ENCODE results near the gene SLC34A1. TPM values are rescaled to one million over a fixed set of nuclear protein-coding genes. Genes with fewer than 3 reads are reported as not detected.

The SLC34A1 gene
- total RNA-seq, 1 experiment from 2014 or later = not detected

- no peak for DNase-seq (ENCODE audit: low spot score)
- intact Hi-C loops (cut with micrococcal nuclease; ENCODE audit: unreplicated experiment) = no loop called here
- H3K36me3 ChIP-seq (ENCODE audit: insufficient read depth, low read length, poor library complexity, severe bottlenecking) = peaks cover 26% of the 10 kb centered on the region
- H3K4me1 ChIP-seq (ENCODE audit: insufficient read depth, low read length, poor library complexity, severe bottlenecking) = no peaks in the 10 kb centered on the region
- no TSS peak for BruUV-seq (replicated peaks)
- no peaks in the 10 kb centered on the region for H3K9me3 ChIP-seq (ENCODE audit: low read depth, low read length, poor library complexity, severe bottlenecking)
- H3K27me3 ChIP-seq (replicated peaks; ENCODE audit: insufficient read depth, low read depth, low read length, poor library complexity) = no peaks in the 10 kb centered on the region
- CTCF ChIA-PET = no interaction called here
- H3K4me3 ChIP-seq (ENCODE audit: low read depth, low read length, poor library complexity, severe bottlenecking) = no peak overlapping the region
- POLR2A ChIA-PET (ENCODE audit: low non-redundant PET) = no interaction called here
- TF ChIP-seq CTCF (conservative IDR thresholded peaks at IDR 0.05; ENCODE audit: low read depth, low read length) (no peak), EZH2 (IDR thresholded peaks at IDR 0.05; ENCODE audit: borderline replicate concordance, low read depth, low read length, poor library complexity, severe bottlenecking) (no peak)
- H3K27ac ChIP-seq (ENCODE audit: low read depth, low read length, poor library complexity, severe bottlenecking) = no peak overlapping the region
These were observed 50.2 kb downstream of the SLC34A1 start for GRCh38 chr5:177434437-177434836.

- no peaks in the 10 kb centered on the region for H3K4me1 ChIP-seq (ENCODE audit: insufficient read depth, low read length, poor library complexity, severe bottlenecking)
- ChIA-PET POLR2A (ENCODE audit: low non-redundant PET) (no interaction called here), CTCF (no interaction called here)
- H3K27ac ChIP-seq (ENCODE audit: low read depth, low read length, poor library complexity, severe bottlenecking) = no peak overlapping the region
- H3K36me3 ChIP-seq (ENCODE audit: insufficient read depth, low read length, poor library complexity, severe bottlenecking) = peaks cover 26% of the 10 kb centered on the region
- no peaks in the 10 kb centered on the region for H3K27me3 ChIP-seq (replicated peaks; ENCODE audit: insufficient read depth, low read depth, low read length, poor library complexity)
- no peak for TF ChIP-seq EZH2 (IDR thresholded peaks at IDR 0.05; ENCODE audit: borderline replicate concordance, low read depth, low read length, poor library complexity, severe bottlenecking)
- no peak for TF ChIP-seq CTCF (conservative IDR thresholded peaks at IDR 0.05; ENCODE audit: low read depth, low read length)
- no peaks in the 10 kb centered on the region for H3K9me3 ChIP-seq (ENCODE audit: low read depth, low read length, poor library complexity, severe bottlenecking)
- no TSS peak for BruUV-seq (replicated peaks)
- no peak for DNase-seq (ENCODE audit: low spot score)
- intact Hi-C loops (cut with micrococcal nuclease; ENCODE audit: unreplicated experiment) = no loop called here
- H3K4me3 ChIP-seq (ENCODE audit: low read depth, low read length, poor library complexity, severe bottlenecking) = no peak overlapping the region
These were observed 50.9 kb downstream of the SLC34A1 start for GRCh38 chr5:177434942-177435738.

DNA sequence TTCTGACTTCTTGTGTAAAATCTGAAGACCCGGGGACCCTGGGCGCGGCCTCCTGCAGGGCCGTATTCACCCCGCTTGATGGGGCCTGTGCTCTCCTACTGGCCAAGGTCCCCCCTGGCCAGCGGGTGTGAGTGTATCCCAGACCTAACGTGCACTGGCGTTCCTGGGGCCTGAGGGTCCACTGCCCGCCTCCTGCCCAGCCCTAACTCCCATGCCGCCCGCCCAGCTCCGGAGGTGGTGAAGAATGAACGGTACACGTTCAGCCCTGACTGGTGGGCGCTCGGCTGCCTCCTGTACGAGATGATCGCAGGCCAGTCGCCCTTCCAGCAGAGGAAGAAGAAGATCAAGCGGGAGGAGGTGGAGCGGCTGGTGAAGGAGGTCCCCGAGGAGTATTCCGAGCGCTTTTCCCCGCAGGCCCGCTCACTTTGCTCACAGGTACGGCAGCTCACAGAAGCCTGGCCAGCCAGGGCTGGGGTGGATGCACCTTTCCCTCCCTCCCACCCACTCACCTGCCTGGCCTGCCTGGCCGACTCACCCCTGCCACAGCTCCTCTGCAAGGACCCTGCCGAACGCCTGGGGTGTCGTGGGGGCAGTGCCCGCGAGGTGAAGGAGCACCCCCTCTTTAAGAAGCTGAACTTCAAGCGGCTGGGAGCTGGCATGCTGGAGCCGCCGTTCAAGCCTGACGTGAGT, 51.8 kb downstream of the SLC34A1 start:
- TF ChIP-seq EZH2 (IDR thresholded peaks at IDR 0.05; ENCODE audit: borderline replicate concordance, low read depth, low read length, poor library complexity, severe bottlenecking) = no peak
- no TSS peak for BruUV-seq (replicated peaks)
- no peaks in the 10 kb centered on the region for H3K4me1 ChIP-seq (ENCODE audit: insufficient read depth, low read length, poor library complexity, severe bottlenecking)
- H3K9me3 ChIP-seq (ENCODE audit: low read depth, low read length, poor library complexity, severe bottlenecking) = no peaks in the 10 kb centered on the region
- intact Hi-C loops (cut with micrococcal nuclease; ENCODE audit: unreplicated experiment) = no loop called here
- no peak overlapping the region for H3K27ac ChIP-seq (ENCODE audit: low read depth, low read length, poor library complexity, severe bottlenecking)
- peaks cover 26% of the 10 kb centered on the region for H3K36me3 ChIP-seq (ENCODE audit: insufficient read depth, low read length, poor library complexity, severe bottlenecking)
- POLR2A ChIA-PET (ENCODE audit: low non-redundant PET) = no interaction called here
- H3K27me3 ChIP-seq (replicated peaks; ENCODE audit: insufficient read depth, low read depth, low read length, poor library complexity) = no peaks in the 10 kb centered on the region
- H3K4me3 ChIP-seq (ENCODE audit: low read depth, low read length, poor library complexity, severe bottlenecking) = no peak overlapping the region
- no peak for DNase-seq (ENCODE audit: low spot score)
- CTCF ChIA-PET = no interaction called here

All from A673 (cell line).